Measurements from ENCODE around the gene LCN10. TPM values are rescaled to one million over a fixed set of nuclear protein-coding genes. Genes with fewer than 3 reads are reported as not detected.
"Not testable (repeated sequence)": the region's sequence is repeated elsewhere in the genome, so short reads cannot be mapped to it uniquely, and the experiment has no call there.

The LCN10 gene
- total RNA-seq, 4 donors from 2014 or later: 3.5 to 10.2 (median 5.0) TPM

GRCh38 chr9:136786451-136786850 lies 43.7 kb upstream of the LCN10 start:
- no peak for TF ChIP-seq CTCF (IDR thresholded peaks at IDR 0.05)
- no peak for DNase-seq (ENCODE audit: low spot score)
- no peak for ATAC-seq (ENCODE audit: low FRiP score)

- not testable (repeated sequence) for ATAC-seq (ENCODE audit: low FRiP score); DNase-seq (ENCODE audit: low spot score)
Measured at GRCh38 chr9:136785565-136786355, 43.0 kb upstream of the LCN10 start.

GRCh38 chr9:136784997-136785361 lies 42.2 kb upstream of the LCN10 start:
- no peak for TF ChIP-seq CTCF (IDR thresholded peaks at IDR 0.05)
- DNase-seq (ENCODE audit: low spot score) (no peak), ATAC-seq (ENCODE audit: low FRiP score) (no peak)

- no peak for TF ChIP-seq CTCF (IDR thresholded peaks at IDR 0.05)
- DNase-seq (ENCODE audit: low spot score) (no peak), ATAC-seq (ENCODE audit: low FRiP score) (no peak)
Measured at GRCh38 chr9:136784249-136784996, 41.7 kb upstream of the LCN10 start.

GRCh38 chr9:136782452-136782851 lies 39.7 kb upstream of the LCN10 start:
- DNase-seq (ENCODE audit: low spot score) (no peak), ATAC-seq (ENCODE audit: low FRiP score) (no peak)
- no peak for TF ChIP-seq CTCF (IDR thresholded peaks at IDR 0.05)

- DNase-seq (ENCODE audit: low spot score) (no peak), ATAC-seq (ENCODE audit: low FRiP score) (no peak)
- TF ChIP-seq CTCF (IDR thresholded peaks at IDR 0.05): no peak
Measured at GRCh38 chr9:136779808-136780207, 37.1 kb upstream of the LCN10 start.

- TF ChIP-seq CTCF (IDR thresholded peaks at IDR 0.05): no peak
- ATAC-seq (ENCODE audit: low FRiP score) (no peak), DNase-seq (ENCODE audit: low spot score) (no peak)
Measured at GRCh38 chr9:136777359-136777758, 34.6 kb upstream of the LCN10 start.

Data from omental fat pad (tissue), 4 donors.